Stimulated activated naive CD8-positive, alpha-beta T cell treated with anti-CD3 and anti-CD28 coated beads, Interleukin-15, Interleukin-2, amounts not matched to agents 100 ng/mL and 50 ng/mL, for 24 hours (primary cell): ENCODE measurements around the gene GPD1L.
A peak's percentile ranks its signal among the peaks of the same experiment; 100 is the strongest.
"Not testable (repeated sequence)": the region's sequence is repeated elsewhere in the genome, so short reads cannot be mapped to it uniquely, and the experiment has no call there.

ENCODE experiments used
- H3K27ac Mint-ChIP-seq: one replicate; pipeline ENCODE4 v1.8.0; 2021; ENCODE audit warnings: mild to moderate bottlenecking, mixed read lengths
- H3K27me3 Mint-ChIP-seq: one replicate; pipeline ENCODE4 v1.8.0; 2021; ENCODE audit warnings: mixed read lengths
- H3K36me3 Mint-ChIP-seq: one replicate; pipeline ENCODE4 v1.8.0; 2021; ENCODE audit warnings: low read depth, mixed read lengths
- H3K4me1 Mint-ChIP-seq: one replicate; pipeline ENCODE4 v1.8.0; 2021; ENCODE audit warnings: low read depth, mixed read lengths
- H3K4me3 Mint-ChIP-seq: one replicate; pipeline ENCODE4 v1.8.0; 2021; ENCODE audit warnings: mild to moderate bottlenecking, mixed read lengths
- H3K9me3 Mint-ChIP-seq: one replicate; pipeline ENCODE4 v1.8.0; 2021; ENCODE audit warnings: mixed read lengths

Gene GPD1L

DNA sequence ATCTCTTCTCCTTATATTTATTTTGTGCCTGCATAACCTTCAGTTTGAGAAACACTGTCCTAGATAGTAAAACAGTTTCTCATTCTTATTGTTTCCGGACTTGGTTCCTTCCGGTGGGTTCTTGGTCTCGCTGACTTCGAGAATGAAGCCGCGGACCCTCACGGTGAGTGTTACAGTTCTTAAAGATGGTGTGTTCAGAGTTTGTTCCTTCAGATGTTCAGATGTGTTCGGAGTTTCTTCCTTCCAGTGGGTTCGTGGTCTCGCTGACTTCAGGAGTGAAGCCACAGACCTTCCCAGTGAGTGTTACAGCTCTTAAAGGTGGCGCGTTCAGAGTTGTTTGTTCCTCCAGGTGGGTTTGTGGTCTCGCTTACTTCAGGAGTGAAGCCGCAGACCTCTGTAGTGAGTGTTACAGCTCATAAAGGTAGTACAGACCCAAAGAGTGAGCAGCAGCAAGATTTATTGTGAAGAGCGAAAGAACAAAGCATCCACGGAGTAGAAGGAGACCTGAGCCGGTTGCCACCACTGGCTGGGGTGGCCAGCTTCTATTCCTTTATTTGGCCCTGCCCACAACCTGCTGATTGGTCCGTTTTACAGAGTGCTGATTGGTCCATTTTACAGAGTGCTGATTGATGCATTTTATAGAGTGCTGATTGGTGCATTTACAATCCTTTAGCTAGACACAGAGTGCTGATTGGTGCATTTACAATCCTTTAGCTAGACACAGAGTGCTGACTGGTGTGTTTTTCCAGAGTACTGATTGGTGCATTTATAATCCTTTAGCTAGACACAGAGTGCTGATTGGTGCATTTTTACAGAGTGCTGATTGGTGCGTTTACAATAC, 8.3 kb downstream of the GPD1L start:
- Mint-ChIP-seq H3K4me1 (peaks cover 69% of the 10 kb centered on the region), H3K36me3 (peaks cover 17% of the 10 kb centered on the region), H3K27ac (peak overlapping the region; percentile 90), H3K4me3 (peak overlapping the region; percentile 75)
- H3K9me3 Mint-ChIP-seq, H3K27me3 Mint-ChIP-seq: not testable (repeated sequence)

DNA sequence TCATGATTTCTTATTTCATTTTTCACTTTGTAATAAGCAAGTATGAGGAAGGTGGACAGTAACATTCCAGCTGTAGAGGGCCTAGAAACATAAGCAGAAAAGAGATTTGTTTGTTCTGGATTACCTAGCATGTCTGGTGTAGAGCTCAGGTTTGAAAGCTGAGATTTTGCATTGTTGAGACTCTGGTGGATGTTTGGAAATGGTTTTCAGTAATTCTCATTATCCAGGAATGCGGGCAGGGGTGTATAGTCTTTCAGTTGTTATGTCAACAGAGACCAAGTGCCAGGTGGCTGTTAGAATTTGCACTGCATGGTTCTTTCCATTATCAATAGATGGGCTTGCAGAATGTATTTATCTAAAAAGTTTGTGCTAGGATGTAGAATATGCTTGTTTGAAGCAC, 10.9 kb downstream of the GPD1L start:
- Mint-ChIP-seq H3K27ac (no peak overlapping the region), H3K9me3 (no peaks in the 10 kb centered on the region), H3K4me3 (no peak overlapping the region), H3K36me3 (peaks cover 12% of the 10 kb centered on the region), H3K4me1 (peaks cover 47% of the 10 kb centered on the region), H3K27me3 (no peaks in the 10 kb centered on the region)

DNA sequence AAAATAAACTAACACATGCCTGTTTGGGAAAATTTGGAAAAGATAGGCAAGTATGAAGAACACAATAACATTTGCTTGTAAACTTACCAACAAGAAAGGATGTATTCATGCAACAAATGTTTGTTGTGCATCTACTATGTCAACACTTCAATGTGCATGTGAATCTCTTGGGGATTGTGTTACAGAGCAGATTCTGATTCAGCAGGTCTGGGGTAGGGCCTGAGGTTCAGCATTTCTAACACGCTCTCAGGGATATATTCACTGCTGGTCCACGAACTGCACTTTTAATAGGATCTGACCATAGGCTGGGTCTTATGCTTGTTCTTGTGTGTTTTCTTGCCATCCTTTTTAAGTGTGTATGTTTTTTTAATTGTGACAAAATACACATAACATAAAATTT, 11.8 kb downstream of the GPD1L start:
- H3K4me1 Mint-ChIP-seq: peaks cover 38% of the 10 kb centered on the region
- H3K36me3 Mint-ChIP-seq: peaks cover 12% of the 10 kb centered on the region
- no peak overlapping the region for H3K27ac Mint-ChIP-seq
- no peaks in the 10 kb centered on the region for H3K9me3 Mint-ChIP-seq
- H3K27me3 Mint-ChIP-seq: no peaks in the 10 kb centered on the region
- no peak overlapping the region for H3K4me3 Mint-ChIP-seq

DNA sequence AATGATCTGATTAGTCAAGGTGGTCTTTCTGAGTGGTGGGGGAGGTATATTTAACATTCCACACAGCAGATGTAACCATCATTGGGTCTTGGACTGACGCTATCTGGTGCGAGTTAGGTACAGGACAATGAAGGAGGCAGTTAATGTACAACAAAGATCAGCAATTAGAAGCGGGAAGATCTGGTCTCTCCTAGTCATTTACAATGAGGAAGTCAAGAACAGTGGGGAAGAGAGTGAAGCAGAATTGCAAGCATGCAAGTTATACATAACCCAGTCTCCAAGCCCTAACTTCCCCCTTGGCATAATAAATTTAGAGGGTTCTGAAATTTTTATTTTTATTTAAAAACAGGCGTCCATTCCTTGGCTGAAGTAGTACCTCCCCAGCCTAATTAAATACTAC, 14.1 kb downstream of the GPD1L start:
- Mint-ChIP-seq H3K4me3 (no peak overlapping the region), H3K27ac (no peak overlapping the region), H3K27me3 (no peaks in the 10 kb centered on the region), H3K9me3 (no peaks in the 10 kb centered on the region), H3K4me1 (peaks cover 16% of the 10 kb centered on the region), H3K36me3 (peaks cover 6% of the 10 kb centered on the region)

DNA sequence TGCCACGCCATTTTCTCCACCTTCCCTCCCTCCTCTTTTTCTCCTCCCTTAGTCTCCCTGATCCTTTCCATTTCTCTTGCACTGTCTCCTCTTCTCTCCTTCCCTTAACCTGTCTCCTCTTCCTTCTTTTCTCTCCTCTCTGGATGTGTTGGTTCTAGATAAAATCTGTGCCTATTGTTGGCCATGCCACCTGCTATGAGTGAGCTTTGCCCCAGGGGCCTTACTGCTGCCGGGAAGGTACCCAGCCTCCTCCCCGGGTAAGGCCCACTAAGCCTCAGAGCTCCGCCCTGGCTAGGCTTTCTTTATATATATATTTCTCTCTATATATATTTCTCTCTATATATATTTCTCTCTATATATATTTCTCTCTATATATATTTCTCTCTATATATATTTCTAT, 14.7 kb downstream of the GPD1L start:
- Mint-ChIP-seq H3K27me3 (no peaks in the 10 kb centered on the region), H3K27ac (no peak overlapping the region), H3K36me3 (peaks cover 6% of the 10 kb centered on the region), H3K4me3 (no peak overlapping the region), H3K9me3 (no peaks in the 10 kb centered on the region), H3K4me1 (peaks cover 15% of the 10 kb centered on the region)

DNA sequence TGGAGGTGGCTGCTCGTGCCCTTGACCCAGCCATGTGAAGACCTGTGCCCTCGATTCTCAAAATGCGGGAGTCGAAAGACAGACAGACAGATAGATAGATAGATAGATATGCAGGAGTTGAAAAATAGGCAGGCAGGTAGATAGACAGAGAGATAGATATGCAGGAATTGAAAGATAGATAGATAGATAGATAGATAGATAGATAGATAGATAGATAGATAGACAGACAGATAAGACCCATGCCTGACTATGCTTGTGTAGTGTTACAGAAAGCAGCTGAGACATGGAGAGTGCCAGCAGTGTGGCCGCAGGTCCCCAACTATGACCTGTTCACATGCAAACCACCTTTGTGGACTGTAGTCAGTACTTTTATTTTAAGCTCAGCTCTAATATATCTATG, 17.2 kb downstream of the GPD1L start:
- Mint-ChIP-seq H3K27me3 (no peaks in the 10 kb centered on the region), H3K36me3 (peaks cover 16% of the 10 kb centered on the region), H3K27ac (no peak overlapping the region), H3K4me3 (no peak overlapping the region), H3K9me3 (no peaks in the 10 kb centered on the region), H3K4me1 (peaks cover 19% of the 10 kb centered on the region)

DNA sequence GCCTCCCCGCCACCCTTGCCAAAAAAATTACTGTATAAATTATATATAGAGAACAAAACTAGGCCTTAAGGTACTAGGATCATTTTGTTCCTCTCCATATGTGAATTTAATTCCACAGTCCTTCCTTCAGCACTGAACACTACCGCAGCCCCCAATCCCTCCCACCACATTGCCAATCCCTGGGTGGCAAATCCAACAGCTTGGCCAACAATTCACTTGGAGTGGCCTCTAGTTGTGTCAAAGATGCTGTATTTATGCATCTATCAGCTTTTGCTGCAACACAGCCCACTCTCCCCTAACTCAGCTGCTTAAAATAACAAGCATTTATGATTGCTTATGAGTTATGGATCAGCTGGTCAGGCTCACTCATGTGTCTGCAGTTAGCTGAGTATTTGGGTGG, 18.6 kb downstream of the GPD1L start:
- Mint-ChIP-seq H3K27me3 (no peaks in the 10 kb centered on the region), H3K36me3 (peaks cover 22% of the 10 kb centered on the region), H3K27ac (no peak overlapping the region)

DNA sequence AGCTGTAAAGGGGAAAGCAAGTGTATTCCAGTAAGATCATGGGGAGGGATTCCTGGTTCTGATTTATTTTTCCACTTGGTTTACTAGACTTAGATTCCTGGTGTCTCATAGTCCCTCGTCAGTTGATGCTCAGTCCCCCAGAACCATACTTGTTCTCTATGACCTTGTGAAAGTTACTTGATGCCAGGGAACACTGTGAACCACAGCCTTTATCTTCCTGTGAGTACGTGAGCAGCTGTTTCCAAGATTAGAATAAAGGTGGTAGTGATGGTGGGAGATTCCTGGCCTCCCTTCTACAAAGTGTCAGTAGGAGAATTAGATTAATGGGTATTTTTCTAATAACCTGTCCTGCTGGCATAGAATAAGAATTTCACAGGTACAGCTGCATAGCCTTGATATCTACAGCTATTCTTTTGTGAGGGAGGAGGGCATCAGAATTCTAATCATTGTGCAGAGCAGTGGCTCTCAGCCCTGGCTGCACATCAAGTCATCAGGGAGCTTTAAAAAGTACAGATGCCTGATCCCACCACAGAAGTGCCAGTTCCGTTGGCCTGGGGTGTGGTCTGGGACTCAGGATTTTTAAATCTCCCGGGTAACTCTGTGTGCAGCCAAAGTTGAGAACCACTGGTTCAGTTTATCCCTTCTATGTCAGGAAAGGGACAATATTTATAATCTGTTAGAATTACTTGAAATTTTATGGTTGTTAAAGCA, 20.0 kb downstream of the GPD1L start:
- H3K4me1 Mint-ChIP-seq: peaks cover 16% of the 10 kb centered on the region
- no peaks in the 10 kb centered on the region for H3K27me3 Mint-ChIP-seq
- H3K36me3 Mint-ChIP-seq: peaks cover 34% of the 10 kb centered on the region
- H3K9me3 Mint-ChIP-seq: no peaks in the 10 kb centered on the region
- no peak overlapping the region for H3K27ac Mint-ChIP-seq
- H3K4me3 Mint-ChIP-seq: no peak overlapping the region

More for the DNA sequence above, 18.6 kb downstream of the GPD1L start:
- H3K4me1 Mint-ChIP-seq: peaks cover 16% of the 10 kb centered on the region
- no peak overlapping the region for H3K4me3 Mint-ChIP-seq
- H3K9me3 Mint-ChIP-seq: no peaks in the 10 kb centered on the region

DNA sequence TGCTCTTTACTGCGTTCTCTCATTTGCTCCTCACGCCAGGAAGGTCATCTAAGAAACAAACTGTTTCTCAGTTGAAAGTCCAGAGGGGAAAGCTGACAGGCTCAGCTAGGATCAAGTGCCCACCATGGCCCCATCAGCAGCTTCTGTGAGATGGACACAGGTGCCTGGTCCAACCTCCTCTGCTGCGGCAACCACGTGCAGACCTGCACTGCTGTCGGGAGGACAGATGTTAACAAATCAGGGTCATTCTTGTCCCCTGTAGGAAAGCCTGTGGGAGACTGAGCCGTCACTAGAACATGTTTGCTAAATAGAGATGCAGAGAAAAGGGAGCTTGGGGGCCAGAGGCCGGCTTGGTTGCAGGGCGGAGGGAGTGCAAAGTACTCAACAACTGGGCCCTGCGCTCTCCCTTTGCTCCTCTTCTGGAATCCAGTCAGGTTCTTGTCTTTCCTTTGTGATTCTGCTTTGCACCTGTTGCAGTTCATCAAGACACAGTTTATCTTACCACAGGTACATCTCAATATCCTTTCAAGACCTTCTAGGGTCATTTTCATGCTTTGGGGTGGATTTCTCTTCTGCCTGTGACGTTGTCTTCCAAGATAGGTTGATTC, 20.9 kb downstream of the GPD1L start:
- H3K36me3 Mint-ChIP-seq: peaks cover 36% of the 10 kb centered on the region
- H3K27me3 Mint-ChIP-seq: no peaks in the 10 kb centered on the region
- no peak overlapping the region for H3K27ac Mint-ChIP-seq
- peaks cover 16% of the 10 kb centered on the region for H3K4me1 Mint-ChIP-seq
- H3K9me3 Mint-ChIP-seq: no peaks in the 10 kb centered on the region
- H3K4me3 Mint-ChIP-seq: no peak overlapping the region

DNA sequence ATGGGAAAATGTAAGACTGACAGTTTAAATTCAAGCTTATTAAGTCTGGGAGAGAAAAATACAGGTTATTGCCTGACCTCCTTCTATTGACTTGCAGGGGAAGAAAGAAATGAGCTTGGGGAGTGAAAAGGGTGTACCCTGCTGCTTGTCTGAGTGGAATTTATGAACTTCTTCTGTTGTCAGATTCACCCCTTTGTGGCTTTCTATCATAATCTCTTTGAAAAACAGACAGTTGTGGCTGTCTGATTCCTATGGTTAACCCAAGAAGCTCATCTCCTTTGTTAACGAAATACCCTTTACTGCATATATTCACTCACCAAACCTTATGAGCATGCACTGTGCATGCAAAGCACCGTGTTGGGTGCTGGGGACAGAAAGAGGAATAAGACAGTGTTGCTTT, 22.5 kb downstream of the GPD1L start:
- no peaks in the 10 kb centered on the region for H3K9me3 Mint-ChIP-seq
- no peak overlapping the region for H3K4me3 Mint-ChIP-seq
- H3K27me3 Mint-ChIP-seq: no peaks in the 10 kb centered on the region
- H3K4me1 Mint-ChIP-seq: peaks cover 16% of the 10 kb centered on the region
- H3K36me3 Mint-ChIP-seq: peaks cover 36% of the 10 kb centered on the region
- no peak overlapping the region for H3K27ac Mint-ChIP-seq

DNA sequence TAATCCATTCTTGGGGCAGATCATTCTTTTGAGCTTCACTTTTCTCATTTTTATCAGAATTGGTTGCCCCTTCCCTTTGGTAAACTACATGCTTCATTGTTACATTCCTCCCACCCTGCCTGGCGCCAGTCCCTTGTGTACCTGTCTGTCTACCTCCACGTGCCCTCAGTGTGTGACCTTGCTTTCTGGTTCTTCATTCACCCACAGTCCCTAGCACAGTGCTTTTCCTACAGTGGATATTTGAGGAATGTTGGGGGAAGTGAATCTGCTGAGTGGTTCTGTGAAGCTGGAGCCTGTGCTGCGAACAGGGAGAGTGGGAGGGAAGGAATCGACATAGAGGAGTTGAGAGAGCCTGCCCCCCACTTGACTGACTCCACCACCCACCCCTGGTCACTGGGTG, 23.4 kb downstream of the GPD1L start:
- H3K36me3 Mint-ChIP-seq: peaks cover 41% of the 10 kb centered on the region
- H3K27ac Mint-ChIP-seq: no peak overlapping the region
- peaks cover 16% of the 10 kb centered on the region for H3K4me1 Mint-ChIP-seq
- no peak overlapping the region for H3K4me3 Mint-ChIP-seq
- H3K27me3 Mint-ChIP-seq: no peaks in the 10 kb centered on the region
- H3K9me3 Mint-ChIP-seq: no peaks in the 10 kb centered on the region

DNA sequence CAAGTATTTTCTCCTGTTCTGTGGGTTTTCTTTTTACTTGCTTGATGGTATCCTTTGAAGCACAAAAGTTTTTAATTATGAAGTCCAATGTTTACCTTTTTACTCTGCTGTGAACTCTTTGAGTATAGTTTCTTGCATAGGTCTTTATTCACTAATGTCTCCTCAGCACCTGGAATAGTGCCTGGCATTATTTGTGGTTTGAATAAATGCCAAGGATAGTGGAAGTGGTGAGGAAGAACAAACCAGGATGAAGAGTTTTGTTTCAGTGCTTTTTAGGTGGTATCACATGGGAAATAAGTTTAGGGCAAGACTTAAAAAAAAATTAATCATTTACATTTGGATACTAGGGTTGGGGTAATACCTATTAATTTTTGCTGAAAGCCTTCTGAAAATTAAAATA, 25.7 kb downstream of the GPD1L start:
- Mint-ChIP-seq H3K36me3 (peaks cover 47% of the 10 kb centered on the region), H3K27ac (no peak overlapping the region), H3K27me3 (no peaks in the 10 kb centered on the region), H3K4me1 (peaks cover 16% of the 10 kb centered on the region), H3K4me3 (no peak overlapping the region), H3K9me3 (no peaks in the 10 kb centered on the region)

DNA sequence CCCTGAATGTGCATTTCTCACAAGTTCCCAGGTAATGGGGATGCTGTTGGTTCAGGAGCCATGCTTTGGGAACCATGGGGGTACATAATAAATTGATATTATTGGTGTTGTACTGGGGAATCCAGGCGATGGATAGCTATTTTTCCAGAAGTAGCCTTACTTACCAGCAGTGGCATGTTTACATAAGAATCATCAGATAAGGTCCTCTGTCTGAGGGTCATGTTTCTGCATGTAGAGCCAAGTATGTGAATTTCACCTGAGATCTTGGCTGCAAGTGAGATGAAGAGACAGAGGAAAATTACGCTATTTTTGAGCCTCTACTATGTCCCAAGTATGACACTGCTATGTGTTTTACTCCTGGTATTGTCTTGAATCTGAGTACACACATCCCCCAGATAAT, 26.3 kb downstream of the GPD1L start:
- Mint-ChIP-seq H3K4me3 (no peak overlapping the region), H3K36me3 (peaks cover 45% of the 10 kb centered on the region), H3K27ac (no peak overlapping the region), H3K27me3 (no peaks in the 10 kb centered on the region), H3K4me1 (peaks cover 17% of the 10 kb centered on the region), H3K9me3 (no peaks in the 10 kb centered on the region)

DNA sequence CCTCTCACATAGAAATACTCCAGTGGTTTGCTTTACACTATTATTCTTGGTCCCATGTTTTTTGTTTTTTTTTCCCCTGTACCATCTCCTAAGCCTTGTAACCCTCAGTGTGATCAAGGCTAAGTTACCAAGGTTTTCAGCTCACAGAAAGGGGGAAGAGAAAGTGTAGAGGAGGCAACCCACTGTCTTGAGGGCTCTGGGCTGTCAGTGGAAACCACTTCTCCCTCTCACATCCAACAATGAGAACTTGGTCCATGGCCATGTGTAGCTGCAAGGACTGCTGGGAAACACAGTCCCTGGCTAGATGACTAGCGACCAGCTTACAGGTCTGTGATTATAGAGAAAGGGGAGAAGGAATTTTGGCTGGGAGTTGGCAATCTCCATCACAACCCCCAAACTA, 30.3 kb downstream of the GPD1L start:
- Mint-ChIP-seq H3K27me3 (no peaks in the 10 kb centered on the region), H3K36me3 (peaks cover 17% of the 10 kb centered on the region), H3K4me3 (no peak overlapping the region), H3K9me3 (no peaks in the 10 kb centered on the region), H3K27ac (no peak overlapping the region), H3K4me1 (peaks cover 20% of the 10 kb centered on the region)

DNA sequence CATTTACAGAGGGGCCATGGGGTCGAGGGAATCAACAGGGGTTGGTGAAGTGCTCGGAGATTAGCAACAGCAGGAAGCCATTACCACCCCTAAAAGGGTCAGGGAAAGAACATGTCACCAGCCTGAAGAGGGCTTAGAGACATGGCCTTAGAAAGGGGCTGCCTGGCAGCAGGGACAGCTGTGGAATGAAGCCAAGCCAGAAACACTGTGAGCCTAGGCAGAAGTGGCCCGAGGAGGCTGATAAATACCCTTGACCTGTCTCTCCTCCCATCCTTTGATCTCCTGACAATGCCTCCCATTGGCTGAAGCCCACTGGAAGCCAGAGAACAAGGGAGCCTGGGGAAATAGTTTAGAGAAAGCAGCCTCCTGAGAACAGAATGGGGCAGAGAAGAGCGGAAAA, 31.4 kb downstream of the GPD1L start:
- Mint-ChIP-seq H3K9me3 (no peaks in the 10 kb centered on the region), H3K27me3 (no peaks in the 10 kb centered on the region), H3K36me3 (peaks cover 16% of the 10 kb centered on the region), H3K27ac (no peak overlapping the region), H3K4me1 (peaks cover 20% of the 10 kb centered on the region), H3K4me3 (no peak overlapping the region)
